Measurements from ENCODE around the gene LRP2BP.

- no peak for TF ChIP-seq NFAT5 (CRISPR knock-in tag; IDR thresholded peaks at IDR 0.05)
- TF ChIP-seq ZNF615 (CRISPR knock-in tag; IDR thresholded peaks at IDR 0.05; ENCODE audit: borderline replicate concordance): no peak
- no peak for TF ChIP-seq RERE (CRISPR knock-in tag; IDR thresholded peaks at IDR 0.05; ENCODE audit: low read depth)
- no peak for TF ChIP-seq ZNF552 (CRISPR knock-in tag; IDR thresholded peaks at IDR 0.05; ENCODE audit: borderline replicate concordance)
- no peak for TF ChIP-seq POLR2A (IDR thresholded peaks at IDR 0.05; ENCODE audit: insufficient read depth in 1 of 2, low read depth in 2 of 2, low read length in 2 of 2)
- TF ChIP-seq, protein P1, sequence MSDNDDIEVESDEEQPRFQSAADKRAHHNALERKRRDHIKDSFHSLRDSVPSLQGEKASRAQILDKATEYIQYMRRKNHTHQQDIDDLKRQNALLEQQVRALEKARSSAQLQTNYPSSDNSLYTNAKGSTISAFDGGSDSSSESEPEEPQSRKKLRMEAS (IDR thresholded peaks at IDR 0.05): no peak
- no peak for TF ChIP-seq REST (IDR thresholded peaks at IDR 0.05; ENCODE audit: borderline replicate concordance in 1 of 2, low read depth in 1 of 2, low read length in 2 of 2)
- TF ChIP-seq RAD21 (CRISPR knock-in tag; IDR thresholded peaks at IDR 0.05): no peak
- TF ChIP-seq IKZF4 (CRISPR knock-in tag; IDR thresholded peaks at IDR 0.05; ENCODE audit: borderline replicate concordance, low read depth, not compliant biosample characterization): no peak
- no peak for TF ChIP-seq HOXA5 (CRISPR knock-in tag; IDR thresholded peaks at IDR 0.05)
- no peak for TF ChIP-seq KDM1A (CRISPR knock-in tag; IDR thresholded peaks at IDR 0.05)
- TF ChIP-seq CREBL2 (CRISPR knock-in tag; IDR thresholded peaks at IDR 0.05; ENCODE audit: borderline replicate concordance): no peak
Measured at GRCh38 chr4:185343726-185344581, 51.8 kb downstream of the LRP2BP start.

Measured in HepG2 (cell line).